A549 (cell line): ENCODE results near the gene RAD51B.

Experiments used
- CHD4 ChIP-seq: fragments of 200-600 bp; sonication (generic); IDR thresholded peaks from 2 replicates; pipeline ENCODE4 v1.6.1; 2016; ENCODE audit warnings: antibody characterized with exemption, mild to moderate bottlenecking, borderline replicate concordance
- CTCF ChIP-seq: fragments of >200 bp; sonication (Bioruptor Twin); formaldehyde crosslinking; IDR thresholded peaks from 3 replicates; pipeline ENCODE4 v1.5.1; 2016
- EP300 ChIP-seq, 2 experiments: fragments of >200 bp; sonication (Bioruptor Twin); formaldehyde crosslinking; IDR thresholded peaks; 2 replicates in 1 of 2; 3 replicates in 1 of 2; pipeline ENCODE4 v1.6.1; 2016 to 2017
- GATA3 ChIP-seq: IDR thresholded peaks from 2 replicates; pipeline ENCODE4 v1.6.1; 2012; ENCODE audit warnings: borderline replicate concordance
- HEYL ChIP-seq: fragments of 250-450 bp; sonication (Bioruptor Pico); IDR thresholded peaks from 2 replicates; pipeline ENCODE4 v1.8.0; 2021; ENCODE audit warnings: mild to moderate bottlenecking, moderate library complexity
- MAZ ChIP-seq: fragments of 150-350 bp; IDR thresholded peaks from 2 replicates; pipeline ENCODE4 v1.6.1; 2014; ENCODE audit warnings: antibody characterized with exemption, low read depth, low read length, borderline replicate concordance
- POLR2A ChIP-seq: IDR thresholded peaks from 2 replicates; pipeline ENCODE4 v1.6.1; 2012; ENCODE audit warnings: mild to moderate bottlenecking, low read length
- RAD21 ChIP-seq, 2 experiments: fragments of >200 bp in 1 of 2; sonication (Bioruptor Twin) in 1 of 2; formaldehyde crosslinking in 1 of 2; IDR thresholded peaks in 1 of 2; conservative IDR thresholded peaks in 1 of 2; 2 replicates in 1 of 2; 3 replicates in 1 of 2; pipeline ENCODE4 v1.6.1; 2012 to 2018; ENCODE audit warnings: inconsistent platforms in 1 of 2
- RFX5 ChIP-seq: fragments of 450-650 bp; IDR thresholded peaks from 2 replicates; pipeline ENCODE4 v1.7.1; 2014; ENCODE audit warnings: antibody characterized with exemption, mild to moderate bottlenecking, moderate library complexity
- USF2 ChIP-seq: fragments of 450-650 bp; IDR thresholded peaks from 2 replicates; pipeline ENCODE4 v1.6.1; 2014; ENCODE audit warnings: antibody characterized with exemption
- TF ChIP-seq, protein P1 (sequence below): IDR thresholded peaks from 2 replicates; pipeline ENCODE4 v1.6.1; 2012; ENCODE audit warnings: low read depth, borderline replicate concordance

DNA sequence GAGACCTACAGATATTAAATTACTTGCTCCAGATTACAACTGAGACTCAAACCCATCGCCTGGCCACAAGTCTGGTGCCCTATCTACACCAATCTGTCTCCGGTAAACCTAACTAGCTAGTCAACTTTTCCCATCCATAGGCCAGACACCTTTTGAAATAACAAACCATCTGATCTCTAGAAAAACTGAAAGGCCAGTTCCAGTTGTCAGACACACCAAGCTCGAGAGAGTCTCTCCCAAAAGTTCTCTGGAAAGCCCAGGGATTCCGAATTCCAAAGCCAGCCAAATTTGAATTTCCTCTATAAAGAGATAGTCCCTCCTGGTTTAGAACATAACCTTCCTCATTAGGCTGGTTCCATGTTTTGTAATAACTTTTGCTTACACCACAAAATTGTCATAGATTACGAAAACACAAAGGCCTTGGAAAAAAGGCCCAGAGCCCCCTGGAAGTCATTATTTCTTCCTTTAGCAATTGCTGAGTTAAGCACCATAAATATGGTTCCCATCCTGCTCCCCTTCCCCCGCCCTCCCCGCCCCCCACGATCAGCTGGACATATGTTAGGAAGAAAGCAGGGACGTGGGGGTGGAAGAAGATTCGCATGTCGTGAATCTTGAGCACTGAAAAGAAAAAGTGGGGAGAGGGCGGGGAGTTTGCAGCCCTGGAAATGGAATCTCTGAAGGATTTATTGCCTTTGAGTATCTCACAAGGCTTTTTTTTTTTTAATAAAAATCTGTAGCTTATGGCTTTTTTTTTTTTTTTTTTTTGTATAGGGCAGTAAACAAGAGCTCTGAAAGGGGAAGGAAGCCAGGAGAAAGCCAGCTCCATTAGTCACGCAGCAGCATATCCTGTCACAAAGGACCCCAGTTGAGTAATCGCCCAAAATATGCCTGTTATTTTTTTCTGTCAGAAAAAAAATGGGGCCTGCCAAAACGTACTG, 862.9 kb downstream of the RAD51B start:
- TF ChIP-seq CTCF (no peak), EP300 (IDR thresholded peaks at IDR 0.05) (peak; percentile 35 to 74; a peak in 3 of 5 replicates), CHD4 (no peak), POLR2A (no peak), RFX5 (no peak), RAD21 (conservative IDR thresholded peaks at IDR 0.05 in 1 of 2, IDR thresholded peaks at IDR 0.05 in 1 of 2) (peak; percentile 17 to 52), GATA3 (peak; percentile 63; the same call in 1 of the 2 replicates), HEYL (CRISPR knock-in tag) (no peak), MAZ (no peak), USF2 (no peak)
- TF ChIP-seq, protein P1, sequence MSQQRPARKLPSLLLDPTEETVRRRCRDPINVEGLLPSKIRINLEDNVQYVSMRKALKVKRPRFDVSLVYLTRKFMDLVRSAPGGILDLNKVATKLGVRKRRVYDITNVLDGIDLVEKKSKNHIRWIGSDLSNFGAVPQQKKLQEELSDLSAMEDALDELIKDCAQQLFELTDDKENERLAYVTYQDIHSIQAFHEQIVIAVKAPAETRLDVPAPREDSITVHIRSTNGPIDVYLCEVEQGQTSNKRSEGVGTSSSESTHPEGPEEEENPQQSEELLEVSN = no peak
